ENCODE measurements around the gene SEC14L1. TPM values are rescaled to one million over a fixed set of nuclear protein-coding genes. Genes with fewer than 3 reads are reported as not detected.
A peak's percentile ranks its signal among the peaks of the same experiment; 100 is the strongest.

SEC14L1 gene
- total RNA-seq, 1 donor from 2014 or later, result 112 TPM

DNA sequence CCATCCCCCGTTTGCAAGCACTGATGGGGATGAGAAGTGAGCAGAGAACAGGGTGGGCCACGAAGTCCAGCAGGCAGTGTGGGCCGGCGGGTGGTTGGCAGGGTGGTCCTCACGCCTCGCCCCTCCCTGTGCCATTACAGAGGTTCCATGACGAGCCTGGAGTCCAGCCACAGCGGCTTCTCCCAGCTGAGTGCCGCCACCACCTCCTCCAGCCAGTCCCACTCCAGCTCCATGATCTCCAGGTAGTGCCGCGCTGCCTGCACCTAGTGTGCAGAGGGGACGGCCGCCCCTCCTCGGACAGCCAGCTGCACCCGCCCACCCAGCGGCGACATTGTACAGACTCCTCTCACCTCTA lies 73.0 kb downstream of the SEC14L1 start:
- no peak for DNase-seq (ENCODE audit: low read depth)

GRCh38 chr17:77214328-77214727 lies 73.6 kb downstream of the SEC14L1 start:
- no peak for DNase-seq (ENCODE audit: low read depth)

GRCh38 chr17:77214743-77215142 lies 74.0 kb downstream of the SEC14L1 start:
- peak; percentile 23 for DNase-seq (ENCODE audit: low read depth)

DNA sequence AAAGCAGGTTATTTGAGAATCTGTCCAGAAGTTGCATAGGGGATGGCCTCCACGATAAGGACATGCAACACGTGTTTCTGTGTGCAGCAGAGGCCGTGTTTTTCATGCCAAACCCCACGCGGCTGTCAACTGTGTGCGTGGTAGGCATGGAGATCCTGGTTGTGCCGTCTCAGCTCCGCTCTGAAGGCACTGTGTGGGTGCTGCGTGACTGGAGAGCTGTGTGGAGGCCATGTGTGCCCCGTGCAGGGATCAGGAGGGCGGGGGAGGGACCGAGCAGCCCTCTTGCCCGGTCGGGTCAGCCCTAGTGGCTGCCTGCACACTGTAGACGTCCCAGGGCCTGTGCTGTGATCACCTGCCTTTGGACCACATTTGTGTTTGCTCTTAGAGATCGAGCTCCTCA lies 74.5 kb downstream of the SEC14L1 start:
- no peak for DNase-seq (ENCODE audit: low read depth)

GRCh38 chr17:77216486-77216885 lies 75.7 kb downstream of the SEC14L1 start:
- DNase-seq (ENCODE audit: low read depth), result no peak

- no peak for DNase-seq (ENCODE audit: low read depth)
Observed at GRCh38 chr17:77217123-77217522, 76.4 kb downstream of the SEC14L1 start.

- no peak for DNase-seq (ENCODE audit: low read depth)
Observed at GRCh38 chr17:77217566-77217965, 76.8 kb downstream of the SEC14L1 start.

GRCh38 chr17:77218902-77219301 lies 78.1 kb downstream of the SEC14L1 start:
- DNase-seq (ENCODE audit: low read depth), result no peak

DNA sequence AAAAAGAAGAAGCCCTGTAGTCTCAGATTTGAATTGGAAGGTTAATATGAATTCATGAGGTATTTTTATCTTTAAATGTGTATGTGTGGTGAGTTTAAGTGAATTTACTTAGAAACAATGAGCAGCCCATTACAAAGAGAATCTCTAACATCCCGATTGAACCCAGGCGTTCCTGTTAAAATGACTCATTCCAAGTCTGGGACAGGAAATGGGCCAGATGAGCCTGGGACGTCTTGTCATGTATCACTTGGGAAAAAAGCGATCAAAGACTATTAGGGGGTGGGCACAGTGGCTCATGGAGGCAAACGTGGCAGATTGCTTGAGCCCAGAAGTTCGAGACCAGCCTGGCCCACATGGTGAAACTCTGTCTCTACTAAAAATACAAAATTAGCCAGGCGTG lies 81.6 kb downstream of the SEC14L1 start:
- no peak for DNase-seq (ENCODE audit: low read depth)

- no peak for DNase-seq (ENCODE audit: low read depth)
Observed at GRCh38 chr17:77223642-77224420, 83.1 kb downstream of the SEC14L1 start.

DNA sequence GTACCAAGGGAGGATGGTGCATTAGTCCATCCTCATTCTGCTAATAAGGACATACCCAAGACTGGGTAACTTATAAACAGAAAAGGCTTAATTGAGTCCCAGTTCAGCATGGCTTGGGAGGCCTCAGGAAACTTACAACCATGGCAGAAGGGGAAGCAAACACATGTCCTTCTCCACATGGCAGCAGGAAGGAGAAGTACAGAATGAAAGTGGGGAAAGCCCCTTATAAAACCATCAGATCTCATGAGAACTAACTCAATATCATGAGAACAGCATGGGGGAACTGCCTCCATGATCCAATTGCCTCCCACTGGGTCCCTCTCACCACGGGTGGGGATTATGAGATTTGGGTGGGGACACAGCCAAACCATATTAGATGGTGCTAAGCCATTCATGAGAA lies 84.5 kb downstream of the SEC14L1 start:
- DNase-seq (ENCODE audit: low read depth), result no peak

DNA sequence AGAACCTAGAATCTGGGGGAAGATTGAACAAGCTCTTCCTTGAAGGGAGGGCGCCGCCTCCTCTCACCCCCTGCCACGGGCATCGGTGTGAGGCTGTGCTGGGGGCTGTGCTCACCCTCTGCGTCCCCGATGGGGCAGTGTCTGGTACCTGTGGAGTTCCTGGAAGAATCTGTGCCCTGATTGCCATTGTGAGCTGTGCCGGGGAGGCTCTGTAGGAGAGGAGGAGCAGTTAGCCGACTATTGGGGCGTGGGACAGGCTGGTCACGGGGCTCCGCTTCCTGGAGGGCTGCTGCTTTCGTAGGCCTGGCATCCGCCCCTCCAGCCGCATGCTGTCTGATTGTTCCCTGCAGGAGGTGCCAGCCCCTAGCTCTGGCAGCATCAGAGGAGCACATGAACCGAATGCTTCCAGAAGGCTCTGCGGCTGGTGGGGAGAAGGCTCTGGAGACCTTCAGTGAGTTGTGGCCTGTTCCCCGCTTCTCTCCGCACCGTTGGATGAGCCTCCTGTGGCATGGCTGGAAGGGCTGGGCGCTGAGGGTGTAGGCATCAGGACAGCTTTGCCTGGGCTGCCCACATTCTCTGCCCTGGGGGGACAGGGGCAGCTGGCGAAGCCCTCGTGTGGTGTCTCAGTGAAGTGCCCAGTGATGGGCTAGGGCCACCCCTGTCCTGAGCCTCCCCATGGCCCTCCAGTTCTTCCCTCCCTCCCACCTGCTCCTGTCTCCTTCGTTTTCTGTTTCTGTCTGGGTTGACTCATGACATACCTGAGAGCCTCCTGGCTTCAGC lies 86.9 kb downstream of the SEC14L1 start:
- DNase-seq (ENCODE audit: low read depth), result no peak

DNA sequence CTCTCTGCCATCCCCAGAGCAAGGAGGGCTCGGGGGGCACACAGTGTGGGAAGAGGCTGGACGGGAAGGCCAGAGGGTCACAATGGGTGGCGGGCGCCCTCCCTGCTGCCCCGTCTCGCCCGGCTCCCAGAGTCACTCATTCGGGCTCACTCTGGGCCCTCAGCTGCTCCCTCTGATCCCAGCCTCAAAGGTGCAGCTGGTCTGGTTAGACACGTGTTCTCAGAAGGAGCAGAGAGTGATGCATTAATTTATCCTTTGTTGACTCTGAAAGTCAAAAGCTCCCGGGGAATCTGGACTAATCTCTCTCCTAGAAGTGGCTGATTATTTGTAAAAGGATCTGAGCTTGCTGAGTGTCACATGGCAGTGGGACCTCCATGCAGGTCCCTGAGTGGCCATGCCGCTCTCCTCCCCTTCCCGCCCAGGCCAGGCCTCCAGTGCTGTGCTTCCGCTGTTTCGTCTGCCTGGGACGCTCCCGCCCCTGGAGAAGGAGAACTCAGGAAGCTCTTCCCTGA lies 87.5 kb downstream of the SEC14L1 start:
- DNase-seq (ENCODE audit: low read depth), result no peak

DNA sequence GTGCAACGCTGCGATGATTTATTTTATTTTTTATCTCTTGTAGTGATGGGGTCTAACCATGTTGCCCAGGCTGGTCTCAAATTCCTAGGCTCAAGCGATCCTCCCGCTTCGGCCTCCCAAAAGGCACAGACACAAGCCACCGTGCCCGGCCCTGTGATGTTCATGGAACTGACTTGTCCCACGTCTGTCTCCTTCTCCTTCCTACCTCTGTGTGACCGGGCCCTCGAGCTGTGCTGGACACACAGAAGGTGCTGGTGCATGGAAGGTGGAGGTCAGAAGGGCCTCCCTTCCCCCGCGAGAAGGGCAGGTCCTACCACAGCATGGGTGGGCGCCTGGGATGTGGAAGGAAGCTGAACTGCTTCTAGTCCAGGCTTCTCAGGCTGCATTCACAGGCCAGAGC lies 88.0 kb downstream of the SEC14L1 start:
- DNase-seq (ENCODE audit: low read depth), result no peak

DNA sequence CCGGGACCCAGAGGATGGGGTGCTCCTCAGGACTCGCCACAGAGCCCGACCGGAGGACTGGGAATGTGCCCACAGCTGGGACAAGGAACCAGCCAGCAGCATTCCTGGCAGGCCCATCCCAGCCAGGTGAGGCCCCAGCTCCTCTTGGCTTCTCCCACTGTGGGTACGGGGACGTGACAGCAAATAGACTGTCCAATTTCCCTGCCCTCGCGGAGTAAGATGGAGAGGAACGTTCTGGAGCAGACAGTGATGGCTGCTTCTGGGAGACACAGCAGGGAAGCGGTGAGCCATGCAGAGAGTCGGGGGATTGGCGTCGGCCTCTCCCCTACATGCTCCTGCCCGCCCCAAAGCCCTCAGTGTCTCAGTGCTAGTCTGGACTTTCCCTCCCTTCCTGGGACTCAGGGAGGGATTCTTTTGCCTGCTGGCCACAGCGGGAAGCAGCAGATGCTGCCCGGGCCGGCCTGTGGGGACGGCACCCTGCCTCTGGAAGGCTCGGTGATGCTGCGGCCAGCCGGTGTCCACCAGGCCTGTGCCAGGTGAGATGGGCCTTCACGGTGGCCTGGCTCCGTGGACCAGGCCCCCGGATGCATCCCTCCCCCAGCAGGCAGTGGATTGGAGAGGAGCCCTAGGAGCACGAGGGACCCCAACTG lies 89.1 kb downstream of the SEC14L1 start:
- DNase-seq (ENCODE audit: low read depth), result no peak

DNA sequence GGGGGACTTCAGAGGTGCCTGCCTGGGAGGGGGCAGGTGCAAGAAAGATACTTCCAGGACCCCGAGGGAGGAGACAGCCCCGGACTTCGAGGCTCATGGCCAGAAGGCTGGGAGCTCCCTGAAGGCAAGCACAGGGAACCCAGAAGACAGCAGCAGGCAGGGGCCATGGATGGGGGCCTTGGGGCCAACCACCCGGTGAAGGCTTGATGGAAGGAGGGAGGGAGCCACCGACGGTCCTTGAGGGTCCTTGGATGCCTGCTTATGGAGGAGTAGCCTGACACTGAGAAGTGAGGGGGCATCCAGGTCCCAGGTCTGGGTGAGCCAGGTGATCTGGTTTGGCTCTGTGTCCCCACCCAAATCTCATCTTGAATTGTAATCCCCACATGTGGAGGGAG lies 89.7 kb downstream of the SEC14L1 start:
- DNase-seq (ENCODE audit: low read depth), result no peak

GRCh38 chr17:77231076-77231871 lies 90.5 kb downstream of the SEC14L1 start:
- DNase-seq (ENCODE audit: low read depth), result no peak

GRCh38 chr17:77233127-77233526 lies 92.4 kb downstream of the SEC14L1 start:
- no peak for DNase-seq (ENCODE audit: low read depth)

GRCh38 chr17:77233635-77234334 lies 93.0 kb downstream of the SEC14L1 start:
- peak; percentile 50 for DNase-seq (ENCODE audit: low read depth)

- DNase-seq (ENCODE audit: low read depth), result no peak
Observed at GRCh38 chr17:77234695-77235094, 93.9 kb downstream of the SEC14L1 start.

DNA sequence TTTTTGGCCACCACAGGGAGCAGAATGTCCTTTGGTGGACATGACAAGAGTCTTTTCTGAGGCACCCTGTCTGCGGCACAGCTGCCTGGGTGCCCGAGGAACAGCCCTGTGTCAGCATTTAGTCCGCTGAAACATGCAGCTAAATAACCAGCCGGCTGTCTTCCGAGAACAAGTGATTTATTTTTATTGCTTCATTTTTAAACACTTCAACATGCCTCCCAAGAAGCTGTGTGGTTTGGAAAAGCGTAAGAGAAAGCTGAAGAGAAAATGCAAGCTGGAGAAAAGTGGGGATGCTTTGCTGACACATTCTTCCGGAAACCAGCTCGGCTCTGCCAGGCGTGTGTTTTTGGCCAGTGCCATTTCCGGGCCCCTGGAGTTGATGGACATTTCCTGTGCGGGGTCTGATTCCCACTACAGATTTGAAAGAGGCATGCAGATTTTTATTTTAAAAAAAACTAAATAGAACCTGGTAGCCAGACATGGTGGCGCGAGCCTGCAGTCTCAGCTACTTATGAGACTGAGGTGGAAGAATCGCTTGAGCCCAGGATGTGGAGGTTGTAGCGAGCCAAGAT lies 94.7 kb downstream of the SEC14L1 start:
- DNase-seq (ENCODE audit: low read depth), result peak; percentile 60

Measured in renal cortical epithelial cell (primary cell).